ENCODE data around the gene HLA-DOB.

- TF ChIP-seq, protein P1, sequence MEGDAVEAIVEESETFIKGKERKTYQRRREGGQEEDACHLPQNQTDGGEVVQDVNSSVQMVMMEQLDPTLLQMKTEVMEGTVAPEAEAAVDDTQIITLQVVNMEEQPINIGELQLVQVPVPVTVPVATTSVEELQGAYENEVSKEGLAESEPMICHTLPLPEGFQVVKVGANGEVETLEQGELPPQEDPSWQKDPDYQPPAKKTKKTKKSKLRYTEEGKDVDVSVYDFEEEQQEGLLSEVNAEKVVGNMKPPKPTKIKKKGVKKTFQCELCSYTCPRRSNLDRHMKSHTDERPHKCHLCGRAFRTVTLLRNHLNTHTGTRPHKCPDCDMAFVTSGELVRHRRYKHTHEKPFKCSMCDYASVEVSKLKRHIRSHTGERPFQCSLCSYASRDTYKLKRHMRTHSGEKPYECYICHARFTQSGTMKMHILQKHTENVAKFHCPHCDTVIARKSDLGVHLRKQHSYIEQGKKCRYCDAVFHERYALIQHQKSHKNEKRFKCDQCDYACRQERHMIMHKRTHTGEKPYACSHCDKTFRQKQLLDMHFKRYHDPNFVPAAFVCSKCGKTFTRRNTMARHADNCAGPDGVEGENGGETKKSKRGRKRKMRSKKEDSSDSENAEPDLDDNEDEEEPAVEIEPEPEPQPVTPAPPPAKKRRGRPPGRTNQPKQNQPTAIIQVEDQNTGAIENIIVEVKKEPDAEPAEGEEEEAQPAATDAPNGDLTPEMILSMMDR (conservative IDR thresholded peaks at IDR 0.05), result no peak
- no peak for TF ChIP-seq ZFX (IDR thresholded peaks at IDR 0.05)
These were observed 12.7 kb upstream of the HLA-DOB start for GRCh38 chr6:32829495-32829894.
